ENCODE measurements around the gene AGO1. TPM values are rescaled to one million over a fixed set of nuclear protein-coding genes. Genes with fewer than 3 reads are reported as not detected.

Gene AGO1
- total RNA-seq, 2 donors from 2014 or later = 23.6 to 25.3 TPM

GRCh38 chr1:35838693-35839245 lies 44.2 kb upstream of the AGO1 start:
- H3K27ac ChIP-seq = no peak overlapping the region
- H3K27me3 ChIP-seq (replicated peaks; ENCODE audit: insufficient read depth) = no peaks in the 10 kb centered on the region
- H3K4me1 ChIP-seq (ENCODE audit: control insufficient read depth in 1 of 2, low read depth in 2 of 2) = no peaks in the 10 kb centered on the region
- ATAC-seq (ENCODE audit: insufficient number of reproducible peaks, low FRiP score, low read depth) (no peak), DNase-seq (ENCODE audit: low spot score) (no peak)
- H3K36me3 ChIP-seq = peaks cover 49% of the 10 kb centered on the region
- no peak overlapping the region for H3K4me3 ChIP-seq
- no peaks in the 10 kb centered on the region for H3K9me3 ChIP-seq
- no peak for TF ChIP-seq CTCF (IDR thresholded peaks at IDR 0.05)

GRCh38 chr1:35844826-35845225 lies 38.2 kb upstream of the AGO1 start:
- ATAC-seq (ENCODE audit: insufficient number of reproducible peaks, low FRiP score, low read depth) (no peak), DNase-seq (ENCODE audit: low spot score) (no peak)
- H3K4me3 ChIP-seq = no peak overlapping the region
- no peaks in the 10 kb centered on the region for H3K27me3 ChIP-seq (replicated peaks; ENCODE audit: insufficient read depth)
- no peaks in the 10 kb centered on the region for H3K9me3 ChIP-seq
- no peak for TF ChIP-seq CTCF (IDR thresholded peaks at IDR 0.05)
- peaks cover 31% of the 10 kb centered on the region for H3K36me3 ChIP-seq
- no peak overlapping the region for H3K27ac ChIP-seq
- peaks cover 11 to 21% of the 10 kb centered on the region in 2 donors for H3K4me1 ChIP-seq (ENCODE audit: control insufficient read depth in 1 of 2, low read depth in 2 of 2)

GRCh38 chr1:35845766-35846165 lies 37.2 kb upstream of the AGO1 start:
- H3K36me3 ChIP-seq = peaks cover 29% of the 10 kb centered on the region
- TF ChIP-seq CTCF (IDR thresholded peaks at IDR 0.05) = no peak
- H3K27ac ChIP-seq = peak overlapping the region; percentile 30 to 56
- H3K27me3 ChIP-seq (replicated peaks; ENCODE audit: insufficient read depth) = no peaks in the 10 kb centered on the region
- H3K9me3 ChIP-seq = no peaks in the 10 kb centered on the region
- peaks cover 20 to 30% of the 10 kb centered on the region in 2 donors for H3K4me1 ChIP-seq (ENCODE audit: control insufficient read depth in 1 of 2, low read depth in 2 of 2)
- ATAC-seq (ENCODE audit: insufficient number of reproducible peaks, low FRiP score, low read depth) (no peak), DNase-seq (ENCODE audit: low spot score) (no peak)
- no peak overlapping the region for H3K4me3 ChIP-seq

GRCh38 chr1:35847935-35848565 lies 35.0 kb upstream of the AGO1 start:
- Histone ChIP-seq H3K4me3 (no peak overlapping the region), H3K27me3 (replicated peaks; ENCODE audit: insufficient read depth) (no peaks in the 10 kb centered on the region), H3K9me3 (no peaks in the 10 kb centered on the region), H3K36me3 (peaks cover 14% of the 10 kb centered on the region), H3K4me1 (ENCODE audit: control insufficient read depth in 1 of 2, low read depth in 2 of 2) (peaks cover 23 to 47% of the 10 kb centered on the region in 2 donors), H3K27ac (peak overlapping the region; percentile 55 to 69)
- no peak for TF ChIP-seq CTCF (IDR thresholded peaks at IDR 0.05)
- no peak for DNase-seq (ENCODE audit: low spot score)
- no peak for ATAC-seq (ENCODE audit: insufficient number of reproducible peaks, low FRiP score, low read depth)

GRCh38 chr1:35850051-35850450 lies 33.0 kb upstream of the AGO1 start:
- no peak for TF ChIP-seq CTCF (IDR thresholded peaks at IDR 0.05)
- DNase-seq (ENCODE audit: low spot score) (no peak), ATAC-seq (ENCODE audit: insufficient number of reproducible peaks, low FRiP score, low read depth) (no peak)
- H3K9me3 ChIP-seq = no peaks in the 10 kb centered on the region
- H3K4me1 ChIP-seq (ENCODE audit: control insufficient read depth in 1 of 2, low read depth in 2 of 2) = peaks cover 23 to 47% of the 10 kb centered on the region in 2 donors
- peak overlapping the region; percentile 69 to 78 for H3K27ac ChIP-seq
- H3K27me3 ChIP-seq (replicated peaks; ENCODE audit: insufficient read depth) = no peaks in the 10 kb centered on the region
- peaks cover 12% of the 10 kb centered on the region for H3K36me3 ChIP-seq
- no peak overlapping the region for H3K4me3 ChIP-seq
